ENCODE results near the gene GRM4.
A peak's percentile ranks its signal among the peaks of the same experiment; 100 is the strongest.

DNA sequence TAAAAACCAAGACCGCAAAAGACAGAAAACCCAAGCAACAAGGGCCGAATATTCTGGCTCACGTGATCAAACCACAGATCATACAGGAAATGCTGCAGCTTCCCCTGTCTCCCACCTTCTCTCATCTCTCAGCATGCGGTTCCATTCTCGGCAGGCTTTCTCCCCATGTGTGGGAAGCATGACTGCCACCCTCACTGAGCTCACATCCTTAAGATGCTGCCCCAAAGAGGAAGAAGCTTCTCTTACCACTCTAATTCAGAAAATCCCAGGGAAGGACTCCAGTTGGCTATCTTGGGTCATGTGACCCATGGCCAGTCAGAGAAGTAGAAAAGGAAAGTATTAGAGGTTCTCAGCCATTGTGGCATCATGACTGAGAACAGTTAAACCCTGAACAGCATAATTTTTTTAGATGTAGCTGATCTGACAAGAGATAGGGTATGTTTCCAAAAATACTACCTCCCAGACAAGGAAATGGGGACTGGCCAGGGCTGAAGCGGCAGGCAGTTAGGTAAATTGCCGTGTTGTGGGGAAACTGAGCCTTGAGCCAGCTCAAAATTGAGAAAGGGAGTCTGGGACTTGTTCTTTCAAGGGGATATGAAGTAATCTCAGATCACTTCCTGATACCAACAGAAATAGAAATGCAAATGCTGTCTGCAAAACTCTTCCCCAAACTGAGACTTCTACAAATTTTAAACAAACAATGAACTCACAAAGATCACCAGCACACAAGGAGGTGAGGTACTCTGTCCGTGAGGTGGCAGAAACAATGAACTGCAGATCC lies 37.1 kb upstream of the GRM4 start:
- TF ChIP-seq FOXM1 (IDR thresholded peaks at IDR 0.05; ENCODE audit: borderline replicate concordance, low read depth), result no peak
- TF ChIP-seq CREB1 (IDR thresholded peaks at IDR 0.05; ENCODE audit: low read depth), result no peak
- TF ChIP-seq TAF1 (IDR thresholded peaks at IDR 0.05; ENCODE audit: low read depth), result no peak
- TF ChIP-seq EGR1 (IDR thresholded peaks at IDR 0.05), result no peak
- TF ChIP-seq RAD21 (IDR thresholded peaks at IDR 0.05; ENCODE audit: low read depth), result no peak
- TF ChIP-seq, protein P1, sequence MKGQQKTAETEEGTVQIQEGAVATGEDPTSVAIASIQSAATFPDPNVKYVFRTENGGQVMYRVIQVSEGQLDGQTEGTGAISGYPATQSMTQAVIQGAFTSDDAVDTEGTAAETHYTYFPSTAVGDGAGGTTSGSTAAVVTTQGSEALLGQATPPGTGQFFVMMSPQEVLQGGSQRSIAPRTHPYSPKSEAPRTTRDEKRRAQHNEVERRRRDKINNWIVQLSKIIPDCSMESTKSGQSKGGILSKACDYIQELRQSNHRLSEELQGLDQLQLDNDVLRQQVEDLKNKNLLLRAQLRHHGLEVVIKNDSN (IDR thresholded peaks at IDR 0.05), result peak; percentile 65
- no peak for TF ChIP-seq CEBPB (IDR thresholded peaks at IDR 0.05)
